Measurements from ENCODE around the gene COX5A.

COX5A gene

DNA sequence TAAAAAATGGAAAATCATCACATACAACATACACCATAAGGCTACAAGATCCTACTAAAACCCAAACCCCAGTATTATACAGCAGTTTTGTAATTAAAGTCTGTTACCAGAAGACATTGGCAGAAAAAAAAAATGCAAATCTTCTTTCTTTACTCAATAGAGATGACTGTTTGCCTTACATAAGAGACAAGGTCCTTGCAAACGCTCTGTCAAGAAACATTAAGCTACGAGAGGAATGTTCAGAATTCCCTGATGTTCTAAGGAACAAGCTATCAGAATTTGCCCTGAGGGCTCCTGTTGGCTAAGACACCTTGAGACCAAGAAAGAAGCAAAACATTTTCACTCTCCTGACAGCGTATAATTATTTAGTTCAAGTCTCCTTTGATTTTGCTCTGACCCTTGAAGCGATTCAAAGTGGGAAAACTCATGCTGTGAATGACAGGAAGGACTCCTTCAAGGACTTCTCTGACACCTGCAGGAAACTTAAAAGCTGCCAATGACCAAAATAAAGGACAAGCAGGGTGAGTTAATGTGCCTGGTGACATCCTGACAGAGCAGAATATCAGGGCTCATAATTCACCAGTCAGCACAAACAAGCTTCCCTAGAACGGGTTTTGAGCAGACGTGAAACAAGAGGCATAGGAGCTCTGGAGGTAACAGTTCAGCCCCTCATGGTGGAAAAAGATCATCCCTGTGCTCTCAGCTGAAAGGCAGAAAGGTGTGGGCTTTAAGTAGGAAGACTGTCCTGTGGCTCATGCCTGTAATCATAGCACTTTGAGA lies 67.2 kb downstream of the COX5A start:
- Histone ChIP-seq H3K27ac (peak overlapping the region in 1 of 2 donors; percentile 74), H3K4me3 (peak overlapping the region; percentile 35)
- no peak for DNase-seq (ENCODE audit: low spot score)
- TF ChIP-seq, protein P1, sequence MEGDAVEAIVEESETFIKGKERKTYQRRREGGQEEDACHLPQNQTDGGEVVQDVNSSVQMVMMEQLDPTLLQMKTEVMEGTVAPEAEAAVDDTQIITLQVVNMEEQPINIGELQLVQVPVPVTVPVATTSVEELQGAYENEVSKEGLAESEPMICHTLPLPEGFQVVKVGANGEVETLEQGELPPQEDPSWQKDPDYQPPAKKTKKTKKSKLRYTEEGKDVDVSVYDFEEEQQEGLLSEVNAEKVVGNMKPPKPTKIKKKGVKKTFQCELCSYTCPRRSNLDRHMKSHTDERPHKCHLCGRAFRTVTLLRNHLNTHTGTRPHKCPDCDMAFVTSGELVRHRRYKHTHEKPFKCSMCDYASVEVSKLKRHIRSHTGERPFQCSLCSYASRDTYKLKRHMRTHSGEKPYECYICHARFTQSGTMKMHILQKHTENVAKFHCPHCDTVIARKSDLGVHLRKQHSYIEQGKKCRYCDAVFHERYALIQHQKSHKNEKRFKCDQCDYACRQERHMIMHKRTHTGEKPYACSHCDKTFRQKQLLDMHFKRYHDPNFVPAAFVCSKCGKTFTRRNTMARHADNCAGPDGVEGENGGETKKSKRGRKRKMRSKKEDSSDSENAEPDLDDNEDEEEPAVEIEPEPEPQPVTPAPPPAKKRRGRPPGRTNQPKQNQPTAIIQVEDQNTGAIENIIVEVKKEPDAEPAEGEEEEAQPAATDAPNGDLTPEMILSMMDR (IDR thresholded peaks at IDR 0.05), result no peak

Measured in coronary artery (tissue), 2 donors.